Left lung (tissue), 10 donors: Measurements from ENCODE around the gene GNA15. TPM values are rescaled to one million over a fixed set of nuclear protein-coding genes. Genes with fewer than 3 reads are reported as not detected.

Experiments used
- ATAC-seq: fragments of 200-7000 bp; cut with Tn5 transposase; one replicate; pipeline ENCODE4 v1.9.1; 2020; ENCODE audit warnings: moderate library complexity
- DNase-seq, 4 donors: peaks; one replicate each; pipeline ENCODE4 v3.0.0-alpha.2; 2013 to 2020
- H3K27ac ChIP-seq, 2 donors: fragments of 200-600 bp; sonication (generic) in 1 of 2; one replicate each; pipeline versions ENCODE4 v1.5.0 to v1.8.0; 2020 to 2021
- H3K27me3 ChIP-seq, 2 donors: fragments of 200-600 bp; sonication (generic) in 1 of 2; one replicate each; pipeline versions ENCODE4 v1.5.0 to v1.8.0; 2020 to 2021
- H3K36me3 ChIP-seq, 2 donors: fragments of 200-600 bp; sonication (generic) in 1 of 2; one replicate each; pipeline versions ENCODE4 v1.5.0 to v1.8.0; 2020 to 2021
- H3K4me1 ChIP-seq, 2 donors: fragments of 200-600 bp; one replicate each; pipeline ENCODE4 v1.8.0; 2021
- H3K4me3 ChIP-seq, 2 donors: fragments of 200-600 bp; sonication (generic) in 1 of 2; one replicate each; pipeline versions ENCODE4 v1.5.0 to v1.8.0; 2020 to 2021; ENCODE audit warnings: mild to moderate bottlenecking in 1 of 2
- H3K9me3 ChIP-seq, 2 donors: fragments of 200-600 bp; sonication (generic) in 1 of 2; one replicate each; pipeline versions ENCODE4 v1.5.0 to v1.8.0; 2020 to 2021
- intact Hi-C, 2 donors: fragments of 100-400 bp; cut with DNase I; formaldehyde crosslinking; loops; one replicate each; pipeline versions ENCODE4 v1.11.2 to v1.14.2; 2022
- polyA plus RNA-seq, 6 donors: library from polyadenylated mRNA; unstranded; fragments of 120-200 nt; gene quantifications; one replicate each; pipeline ENCODE4 v1.2.1, GENCODE V29; 2013; ENCODE audit not compliant: insufficient read length in 6 of 6
- total RNA-seq, 2 donors: library from RNA; stranded (reverse); fragmentation: NEBNext Ultra II Directional; extraction: Animal tissue kit (Norgen Biotek cat#: 25700); gene quantifications; one replicate each; pipeline ENCODE4 v1.2.1, GENCODE V29; 2021
- TF ChIP-seq, protein P1 (sequence below), 2 donors: fragments of 200-600 bp; sonication (generic) in 1 of 2; IDR thresholded peaks; one replicate each; pipeline versions ENCODE4 v1.5.0 to v1.8.0; 2021; ENCODE audit warnings: antibody characterized with exemption in 2 of 2
- donor health status: DM: no; HTN: yes; CAD: no.
- donor health status: DM: no; HTN: no; CAD: no.

The GNA15 gene
- total and polyA plus RNA-seq, 8 donors = 1.8 to 35.9 (median 2.8) TPM

- H3K27ac ChIP-seq = peak overlapping the region; percentile 33 to 78
- H3K27me3 ChIP-seq = peaks cover 0 to 48% of the 10 kb centered on the region in 2 donors
- ATAC-seq = peak; percentile 5
- H3K4me1 ChIP-seq = peaks cover 38 to 59% of the 10 kb centered on the region in 2 donors
- DNase-seq = peak in 2 of 4 donors; percentile 43 to 76
- TF ChIP-seq, protein P1, sequence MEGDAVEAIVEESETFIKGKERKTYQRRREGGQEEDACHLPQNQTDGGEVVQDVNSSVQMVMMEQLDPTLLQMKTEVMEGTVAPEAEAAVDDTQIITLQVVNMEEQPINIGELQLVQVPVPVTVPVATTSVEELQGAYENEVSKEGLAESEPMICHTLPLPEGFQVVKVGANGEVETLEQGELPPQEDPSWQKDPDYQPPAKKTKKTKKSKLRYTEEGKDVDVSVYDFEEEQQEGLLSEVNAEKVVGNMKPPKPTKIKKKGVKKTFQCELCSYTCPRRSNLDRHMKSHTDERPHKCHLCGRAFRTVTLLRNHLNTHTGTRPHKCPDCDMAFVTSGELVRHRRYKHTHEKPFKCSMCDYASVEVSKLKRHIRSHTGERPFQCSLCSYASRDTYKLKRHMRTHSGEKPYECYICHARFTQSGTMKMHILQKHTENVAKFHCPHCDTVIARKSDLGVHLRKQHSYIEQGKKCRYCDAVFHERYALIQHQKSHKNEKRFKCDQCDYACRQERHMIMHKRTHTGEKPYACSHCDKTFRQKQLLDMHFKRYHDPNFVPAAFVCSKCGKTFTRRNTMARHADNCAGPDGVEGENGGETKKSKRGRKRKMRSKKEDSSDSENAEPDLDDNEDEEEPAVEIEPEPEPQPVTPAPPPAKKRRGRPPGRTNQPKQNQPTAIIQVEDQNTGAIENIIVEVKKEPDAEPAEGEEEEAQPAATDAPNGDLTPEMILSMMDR (IDR thresholded peaks at IDR 0.05) = no peak
- intact Hi-C loops = no loop called here
- H3K4me3 ChIP-seq = peak overlapping the region; percentile 70 to 96
- no peaks in the 10 kb centered on the region for H3K9me3 ChIP-seq
- no peaks in the 10 kb centered on the region for H3K36me3 ChIP-seq
Observed at GRCh38 chr19:3095441-3096191, 40.2 kb upstream of the GNA15 start.

DNA sequence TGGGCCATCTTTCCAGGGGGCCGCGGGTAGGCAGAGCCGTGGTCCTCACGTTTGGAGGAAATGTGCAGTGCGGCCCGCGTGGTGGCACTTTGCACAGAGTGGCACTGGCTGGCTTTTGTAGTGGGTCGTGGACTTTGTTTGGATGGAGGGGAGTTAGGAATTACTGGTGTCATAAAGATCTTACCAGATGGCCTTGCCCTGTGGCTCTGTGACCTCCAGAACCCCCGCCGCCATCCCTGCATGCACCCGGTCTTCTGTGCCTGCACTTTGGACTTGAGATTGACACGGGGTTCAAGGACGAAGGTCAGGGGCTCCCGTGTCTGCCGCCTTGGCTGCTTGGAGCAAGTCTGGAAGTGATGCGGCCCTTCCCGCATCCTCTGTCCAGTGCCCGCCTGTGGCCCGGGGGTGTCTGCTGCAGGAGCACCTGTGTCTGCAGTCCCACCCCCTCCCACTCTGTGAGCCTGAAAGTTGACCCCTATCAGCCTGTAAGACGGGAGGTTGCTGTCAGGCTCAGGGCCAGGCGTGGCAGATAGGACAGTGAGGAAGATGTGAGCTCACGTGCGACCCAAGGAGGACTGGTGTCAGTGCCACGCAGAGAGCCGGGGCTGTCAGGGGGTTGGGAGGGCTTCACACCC, 39.4 kb upstream of the GNA15 start:
- Histone ChIP-seq H3K9me3 (no peaks in the 10 kb centered on the region), H3K4me1 (peaks cover 38 to 59% of the 10 kb centered on the region in 2 donors), H3K27me3 (peaks cover 0 to 48% of the 10 kb centered on the region in 2 donors), H3K36me3 (no peaks in the 10 kb centered on the region), H3K27ac (peak overlapping the region; percentile 67 to 78), H3K4me3 (peak overlapping the region; percentile 70 to 96)
- intact Hi-C loops = no loop called here
- TF ChIP-seq, protein P1 (IDR thresholded peaks at IDR 0.05) = no peak
- ATAC-seq (no peak), DNase-seq (peak in 1 of 4 donors; percentile 73)

DNA sequence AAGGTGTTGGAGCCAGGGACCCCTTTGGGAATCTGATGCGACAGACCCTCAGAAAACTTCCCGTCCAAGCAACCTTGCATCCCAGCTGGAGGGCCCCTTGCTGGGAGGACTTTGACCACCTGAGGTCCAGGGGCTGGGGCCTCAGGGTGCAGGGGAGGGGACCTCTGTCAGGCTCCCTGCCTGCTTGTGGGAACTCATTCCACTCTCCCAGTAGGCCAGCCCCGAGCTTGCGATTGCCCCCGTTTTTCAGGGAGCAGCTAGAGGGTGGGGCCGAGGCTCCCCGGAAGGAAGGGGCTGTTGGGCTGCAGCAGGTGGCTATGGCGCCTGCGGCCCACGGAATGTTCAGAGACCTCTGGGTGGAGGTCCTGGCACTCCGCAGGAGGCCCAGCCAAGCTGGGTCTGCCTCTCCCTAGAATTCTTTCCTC, 38.9 kb upstream of the GNA15 start:
- Histone ChIP-seq H3K27me3 (peaks cover 0 to 48% of the 10 kb centered on the region in 2 donors), H3K9me3 (no peaks in the 10 kb centered on the region), H3K4me1 (peaks cover 38 to 60% of the 10 kb centered on the region in 2 donors), H3K27ac (peak overlapping the region; percentile 67 to 78), H3K36me3 (no peaks in the 10 kb centered on the region), H3K4me3 (peak overlapping the region in 1 of 2 donors; percentile 70)
- ATAC-seq = no peak
- TF ChIP-seq, protein P1 (IDR thresholded peaks at IDR 0.05) = no peak
- intact Hi-C loops = no loop called here
- no peak for DNase-seq

DNA sequence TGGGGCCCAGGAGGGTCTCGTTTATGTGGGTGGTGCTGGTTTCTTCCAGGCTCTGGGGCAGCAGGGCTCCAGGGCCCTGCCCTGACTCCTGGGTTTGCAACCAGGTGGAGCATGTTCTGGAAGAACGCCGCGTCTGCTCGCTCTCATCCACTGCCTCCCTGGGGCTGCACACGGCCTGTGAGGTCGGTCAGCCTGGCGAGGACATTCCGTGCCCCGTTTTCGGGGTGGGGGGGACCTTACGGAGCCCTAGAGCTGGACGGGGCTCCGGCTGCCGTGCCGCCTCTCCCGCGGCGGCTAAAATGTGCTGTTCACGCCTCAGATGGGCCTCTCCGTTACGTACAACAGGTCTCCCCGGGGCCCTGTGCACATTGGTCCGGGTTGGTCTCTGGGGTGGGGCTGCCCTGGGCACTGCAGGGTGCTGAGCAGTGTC, 38.4 kb upstream of the GNA15 start:
- Histone ChIP-seq H3K4me3 (peak overlapping the region in 1 of 2 donors; percentile 70), H3K27me3 (peaks cover 0 to 48% of the 10 kb centered on the region in 2 donors), H3K36me3 (no peaks in the 10 kb centered on the region), H3K4me1 (peaks cover 38 to 65% of the 10 kb centered on the region in 2 donors), H3K9me3 (no peaks in the 10 kb centered on the region), H3K27ac (peak overlapping the region; percentile 67 to 78)
- TF ChIP-seq, protein P1 (IDR thresholded peaks at IDR 0.05) = no peak
- intact Hi-C loops = no loop called here
- DNase-seq (no peak), ATAC-seq (no peak)

DNA sequence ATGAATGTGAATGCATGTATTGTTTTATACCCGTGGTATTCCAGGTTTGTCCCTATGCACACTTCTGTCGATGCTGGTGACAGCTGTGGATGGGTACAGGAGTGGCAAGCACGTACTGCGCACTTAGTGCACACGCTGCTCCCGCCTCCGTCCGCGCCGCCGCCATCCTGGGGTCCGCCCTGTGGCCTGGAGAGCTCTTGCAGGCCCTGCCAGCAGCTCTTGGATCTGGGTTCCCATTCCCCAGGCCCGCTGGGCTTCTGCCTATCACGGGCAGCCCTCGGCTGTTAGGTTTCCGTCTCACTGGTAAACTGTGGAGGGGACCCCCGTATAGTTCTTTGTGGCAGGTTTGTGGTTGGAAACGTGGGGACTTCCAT, 37.7 kb upstream of the GNA15 start:
- TF ChIP-seq, protein P1 (IDR thresholded peaks at IDR 0.05) = no peak
- Histone ChIP-seq H3K36me3 (no peaks in the 10 kb centered on the region), H3K27me3 (peaks cover 0 to 44% of the 10 kb centered on the region in 2 donors), H3K4me3 (peak overlapping the region in 1 of 2 donors; percentile 70), H3K9me3 (no peaks in the 10 kb centered on the region), H3K4me1 (peaks cover 38 to 71% of the 10 kb centered on the region in 2 donors), H3K27ac (peak overlapping the region; percentile 67 to 78)
- intact Hi-C loops = no loop called here
- DNase-seq (peak in 1 of 4 donors; percentile 77), ATAC-seq (no peak)
